Inflammatory macrophage treated with lipopolysaccharide for 4 hours (primary cell): ENCODE data around the gene ASPDH.
A peak's percentile ranks its signal among the peaks of the same experiment; 100 is the strongest.

ENCODE experiments used
- DNase-seq: peaks from one replicate; pipeline ENCODE4 v3.0.0-alpha.2; 2020

The ASPDH gene

GRCh38 chr19:50494186-50495019 is 19.3 kb downstream of the ASPDH start:
- no peak for DNase-seq

- DNase-seq = no peak
Observed at GRCh38 chr19:50493171-50493570, 20.5 kb downstream of the ASPDH start.

- DNase-seq = no peak
Observed at GRCh38 chr19:50492303-50493052, 21.2 kb downstream of the ASPDH start.

- DNase-seq = no peak
Observed at GRCh38 chr19:50490991-50491472, 22.7 kb downstream of the ASPDH start.

- no peak for DNase-seq
Observed at GRCh38 chr19:50490411-50490811, 23.3 kb downstream of the ASPDH start.

- DNase-seq = peak; percentile 28
Observed at GRCh38 chr19:50489461-50490011, 24.2 kb downstream of the ASPDH start.

- peak; percentile 43 for DNase-seq
Observed at GRCh38 chr19:50488389-50489194, 25.1 kb downstream of the ASPDH start.

- peak; percentile 41 for DNase-seq
Observed at GRCh38 chr19:50486823-50487515, 26.7 kb downstream of the ASPDH start.

- no peak for DNase-seq
Observed at GRCh38 chr19:50485284-50485955, 28.3 kb downstream of the ASPDH start.

- DNase-seq = no peak
Observed at GRCh38 chr19:50482916-50483315, 30.8 kb downstream of the ASPDH start.

GRCh38 chr19:50482271-50482855 is 31.4 kb downstream of the ASPDH start:
- DNase-seq = no peak

GRCh38 chr19:50481351-50482149 is 32.2 kb downstream of the ASPDH start:
- DNase-seq = no peak

GRCh38 chr19:50480281-50481111 is 33.2 kb downstream of the ASPDH start:
- no peak for DNase-seq

- no peak for DNase-seq
Observed at GRCh38 chr19:50479761-50480251, 33.9 kb downstream of the ASPDH start.

- DNase-seq = no peak
Observed at GRCh38 chr19:50478901-50479715, 34.6 kb downstream of the ASPDH start.

GRCh38 chr19:50477751-50478515 is 35.8 kb downstream of the ASPDH start:
- no peak for DNase-seq

GRCh38 chr19:50476907-50477238 is 36.8 kb downstream of the ASPDH start:
- DNase-seq = no peak
